HG03432 (cell line): ENCODE data around the gene MESD.
A peak's percentile ranks its signal among the peaks of the same experiment; 100 is the strongest.

Experiments
- ATAC-seq: cut with Tn5 transposase; IDR thresholded peaks from one replicate; pipeline ENCODE4 v1.9.1; 2021; ENCODE audit warnings: mild to moderate bottlenecking, moderate library complexity; ENCODE audit not compliant: unreplicated experiment

MESD gene

GRCh38 chr15:80989518-80990478 is at the start of gene MESD:
MESD (minus strand) TSS chr15:80989819; CDS start chr15:80989791, 28 bp downstream.
- ATAC-seq, result peak; percentile 98

- ATAC-seq, result no peak
These were observed 49.5 kb upstream of the MESD start for GRCh38 chr15:81038975-81039607.

GRCh38 chr15:81037952-81038743 is 48.5 kb upstream of the MESD start:
- ATAC-seq, result no peak

- ATAC-seq, result no peak
These were observed 43.9 kb upstream of the MESD start for GRCh38 chr15:81033508-81033907.

GRCh38 chr15:81032818-81033217 is 43.2 kb upstream of the MESD start:
- no peak for ATAC-seq

GRCh38 chr15:81032355-81032754 is 42.7 kb upstream of the MESD start:
- ATAC-seq, result no peak

- ATAC-seq, result no peak
These were observed 41.6 kb upstream of the MESD start for GRCh38 chr15:81031203-81031602.

GRCh38 chr15:81030301-81030750 is 40.7 kb upstream of the MESD start:
- ATAC-seq, result no peak

- no peak for ATAC-seq
These were observed 40.0 kb upstream of the MESD start for GRCh38 chr15:81029414-81030300.

- no peak for ATAC-seq
These were observed 37.4 kb upstream of the MESD start for GRCh38 chr15:81026836-81027599.

- ATAC-seq, result no peak
These were observed 36.2 kb upstream of the MESD start for GRCh38 chr15:81025721-81026370.

- ATAC-seq, result no peak
These were observed 35.3 kb upstream of the MESD start for GRCh38 chr15:81024936-81025335.

- ATAC-seq, result no peak
These were observed 34.8 kb upstream of the MESD start for GRCh38 chr15:81024265-81024872.

GRCh38 chr15:81023483-81024264 is 34.1 kb upstream of the MESD start:
- peak; percentile 91 for ATAC-seq

- no peak for ATAC-seq
These were observed 31.7 kb upstream of the MESD start for GRCh38 chr15:81021321-81021720.

GRCh38 chr15:81018197-81018596 is 28.6 kb upstream of the MESD start:
- no peak for ATAC-seq

- ATAC-seq, result no peak
These were observed 27.0 kb upstream of the MESD start for GRCh38 chr15:81016489-81017068.
